ENCODE measurements around the gene GNA14. TPM values are rescaled to one million over a fixed set of nuclear protein-coding genes. Genes with fewer than 3 reads are reported as not detected.

The GNA14 gene
- total RNA-seq, 4 donors from 2014 or later: 0.20 to 0.56 (median 0.22) TPM; not detected in 1

- DNase-seq: no peak
- H3K9me3 ChIP-seq: no peaks in the 10 kb centered on the region
- intact Hi-C loops (cut with DNase I; ENCODE audit: low total_unique reads): no loop called here
- H3K4me1 ChIP-seq: no peaks in the 10 kb centered on the region
- no peak for ATAC-seq
- no peaks in the 10 kb centered on the region for H3K36me3 ChIP-seq
- no peaks in the 10 kb centered on the region for H3K27me3 ChIP-seq
- no peak overlapping the region for H3K4me3 ChIP-seq
- no peak overlapping the region for H3K27ac ChIP-seq
- in situ Hi-C loops (cut with MboI; ENCODE audit: low sequenced_read_pairs in 4 of 4): no loop called here
- TF ChIP-seq, protein P1, sequence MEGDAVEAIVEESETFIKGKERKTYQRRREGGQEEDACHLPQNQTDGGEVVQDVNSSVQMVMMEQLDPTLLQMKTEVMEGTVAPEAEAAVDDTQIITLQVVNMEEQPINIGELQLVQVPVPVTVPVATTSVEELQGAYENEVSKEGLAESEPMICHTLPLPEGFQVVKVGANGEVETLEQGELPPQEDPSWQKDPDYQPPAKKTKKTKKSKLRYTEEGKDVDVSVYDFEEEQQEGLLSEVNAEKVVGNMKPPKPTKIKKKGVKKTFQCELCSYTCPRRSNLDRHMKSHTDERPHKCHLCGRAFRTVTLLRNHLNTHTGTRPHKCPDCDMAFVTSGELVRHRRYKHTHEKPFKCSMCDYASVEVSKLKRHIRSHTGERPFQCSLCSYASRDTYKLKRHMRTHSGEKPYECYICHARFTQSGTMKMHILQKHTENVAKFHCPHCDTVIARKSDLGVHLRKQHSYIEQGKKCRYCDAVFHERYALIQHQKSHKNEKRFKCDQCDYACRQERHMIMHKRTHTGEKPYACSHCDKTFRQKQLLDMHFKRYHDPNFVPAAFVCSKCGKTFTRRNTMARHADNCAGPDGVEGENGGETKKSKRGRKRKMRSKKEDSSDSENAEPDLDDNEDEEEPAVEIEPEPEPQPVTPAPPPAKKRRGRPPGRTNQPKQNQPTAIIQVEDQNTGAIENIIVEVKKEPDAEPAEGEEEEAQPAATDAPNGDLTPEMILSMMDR (IDR thresholded peaks at IDR 0.05 in 4 of 5, conservative IDR thresholded peaks at IDR 0.05 in 1 of 5): no peak
- TF ChIP-seq POLR2A (IDR thresholded peaks at IDR 0.05): no peak
Observed at GRCh38 chr9:77486463-77486862, 161.7 kb downstream of the GNA14 start.

- ATAC-seq (no peak), DNase-seq (no peak)
- H3K9me3 ChIP-seq: peaks cover 0 to 9% (median 0%) of the 10 kb centered on the region in 3 donors
- no peaks in the 10 kb centered on the region for H3K4me1 ChIP-seq
- intact Hi-C loops (cut with DNase I; ENCODE audit: low total_unique reads): no loop called here
- H3K4me3 ChIP-seq: no peak overlapping the region
- TF ChIP-seq POLR2A (IDR thresholded peaks at IDR 0.05): no peak
- TF ChIP-seq, protein P1 (IDR thresholded peaks at IDR 0.05 in 4 of 5, conservative IDR thresholded peaks at IDR 0.05 in 1 of 5): no peak
- H3K27me3 ChIP-seq: no peaks in the 10 kb centered on the region
- no peaks in the 10 kb centered on the region for H3K36me3 ChIP-seq
- in situ Hi-C loops (cut with MboI; ENCODE audit: low sequenced_read_pairs in 4 of 4): no loop called here
- no peak overlapping the region for H3K27ac ChIP-seq
Observed at GRCh38 chr9:77475641-77476473, 172.3 kb downstream of the GNA14 start.

- no peak for DNase-seq
- TF ChIP-seq, protein P1 (IDR thresholded peaks at IDR 0.05 in 4 of 5, conservative IDR thresholded peaks at IDR 0.05 in 1 of 5): no peak
- TF ChIP-seq POLR2A (IDR thresholded peaks at IDR 0.05): no peak
- Histone ChIP-seq H3K9me3 (peaks cover 0 to 9% (median 0%) of the 10 kb centered on the region in 3 donors), H3K27me3 (no peaks in the 10 kb centered on the region), H3K4me3 (no peak overlapping the region), H3K4me1 (no peaks in the 10 kb centered on the region), H3K27ac (no peak overlapping the region), H3K36me3 (no peaks in the 10 kb centered on the region)
- intact Hi-C loops (cut with DNase I; ENCODE audit: low total_unique reads) (no loop called here), in situ Hi-C loops (cut with MboI; ENCODE audit: low sequenced_read_pairs in 4 of 4) (loop anchor here in 2 of 4 donors (25.0 kb wide), 2 partner anchors 262 to 562 kb away; partner anchors contain the start of gene GNAQ (in 1 of the 2))
- no peak for ATAC-seq
Observed at GRCh38 chr9:77474936-77475335, 173.2 kb downstream of the GNA14 start.

DNA sequence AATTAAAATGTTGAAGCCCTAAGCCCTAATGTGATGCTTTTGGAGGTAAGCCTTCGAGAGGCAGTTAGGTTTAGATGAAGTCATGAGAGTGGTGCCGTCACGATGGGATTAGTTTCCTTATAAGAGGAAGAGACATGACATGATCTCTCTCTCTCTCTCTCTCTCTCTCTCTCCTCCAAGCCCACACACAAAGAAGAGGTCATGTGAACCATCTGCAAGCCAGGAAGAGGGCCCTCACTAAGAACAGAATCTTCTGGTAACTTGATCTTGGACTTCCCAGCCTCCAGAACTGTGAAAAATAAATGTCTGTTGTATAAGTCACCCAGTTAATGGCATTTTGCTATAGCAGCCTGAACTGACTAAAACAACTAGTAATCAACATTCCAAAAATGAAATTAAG, 175.5 kb downstream of the GNA14 start:
- no peaks in the 10 kb centered on the region for H3K27me3 ChIP-seq
- intact Hi-C loops (cut with DNase I; ENCODE audit: low total_unique reads) (no loop called here), in situ Hi-C loops (cut with MboI; ENCODE audit: low sequenced_read_pairs in 4 of 4) (loop anchor here in 2 of 4 donors (25.0 kb wide), 2 partner anchors 265 to 565 kb away; partner anchors contain the start of gene GNAQ (in 1 of the 2))
- no peak overlapping the region for H3K27ac ChIP-seq
- no peak overlapping the region for H3K4me3 ChIP-seq
- peaks cover 0 to 9% (median 0%) of the 10 kb centered on the region in 3 donors for H3K9me3 ChIP-seq
- TF ChIP-seq, protein P1 (IDR thresholded peaks at IDR 0.05 in 4 of 5, conservative IDR thresholded peaks at IDR 0.05 in 1 of 5): no peak
- no peak for TF ChIP-seq POLR2A (IDR thresholded peaks at IDR 0.05)
- H3K36me3 ChIP-seq: no peaks in the 10 kb centered on the region
- DNase-seq (no peak), ATAC-seq (no peak)
- no peaks in the 10 kb centered on the region for H3K4me1 ChIP-seq
